HG02588 (cell line): Measurements from ENCODE around the gene PBX3.

Source experiments
- ATAC-seq: cut with Tn5 transposase; IDR thresholded peaks from one replicate; pipeline ENCODE4 v1.9.1; 2021; ENCODE audit warnings: mild to moderate bottlenecking, moderate library complexity; ENCODE audit not compliant: unreplicated experiment

The PBX3 gene

GRCh38 chr9:125748446-125749099, 1.4 kb downstream of the PBX3 start:
- no peak for ATAC-seq

- no peak for ATAC-seq
Measured at GRCh38 chr9:125749287-125749935, 2.2 kb downstream of the PBX3 start.

- no peak for ATAC-seq
Measured at GRCh38 chr9:125749951-125750626, 2.9 kb downstream of the PBX3 start.

GRCh38 chr9:125750627-125751011, 3.4 kb downstream of the PBX3 start:
- no peak for ATAC-seq

- no peak for ATAC-seq
Measured at GRCh38 chr9:125752070-125752628, 5.0 kb downstream of the PBX3 start.

- no peak for ATAC-seq
Measured at GRCh38 chr9:125754096-125754495, 6.9 kb downstream of the PBX3 start.

GRCh38 chr9:125755340-125755739, 8.2 kb downstream of the PBX3 start:
- no peak for ATAC-seq

GRCh38 chr9:125756518-125756917, 9.3 kb downstream of the PBX3 start:
- ATAC-seq = no peak

GRCh38 chr9:125757834-125758233, 10.7 kb downstream of the PBX3 start:
- no peak for ATAC-seq

- no peak for ATAC-seq
Measured at GRCh38 chr9:125758986-125759763, 12.0 kb downstream of the PBX3 start.

GRCh38 chr9:125759764-125760129, 12.6 kb downstream of the PBX3 start:
- ATAC-seq = no peak

- no peak for ATAC-seq
Measured at GRCh38 chr9:125760537-125760936, 13.4 kb downstream of the PBX3 start.

GRCh38 chr9:125761676-125762450, 14.7 kb downstream of the PBX3 start:
- ATAC-seq = no peak

GRCh38 chr9:125763394-125763801, 16.2 kb downstream of the PBX3 start:
- no peak for ATAC-seq

- no peak for ATAC-seq
Measured at GRCh38 chr9:125764198-125764597, 17.0 kb downstream of the PBX3 start.

- ATAC-seq = no peak
Measured at GRCh38 chr9:125766468-125767221, 19.5 kb downstream of the PBX3 start.

- ATAC-seq = no peak
Measured at GRCh38 chr9:125767349-125767748, 20.2 kb downstream of the PBX3 start.

GRCh38 chr9:125768803-125769202, 21.6 kb downstream of the PBX3 start:
- ATAC-seq = no peak

GRCh38 chr9:125771037-125771436, 23.9 kb downstream of the PBX3 start:
- ATAC-seq = no peak

- no peak for ATAC-seq
Measured at GRCh38 chr9:125772740-125773139, 25.6 kb downstream of the PBX3 start.
